ENCODE measurements around the gene TEX2. TPM values are rescaled to one million over a fixed set of nuclear protein-coding genes. Genes with fewer than 3 reads are reported as not detected.
A peak's percentile ranks its signal among the peaks of the same experiment; 100 is the strongest.

TEX2 gene
- polyA plus RNA-seq, 3 donors: 6.5 to 8.7 (median 7.8) TPM

DNA sequence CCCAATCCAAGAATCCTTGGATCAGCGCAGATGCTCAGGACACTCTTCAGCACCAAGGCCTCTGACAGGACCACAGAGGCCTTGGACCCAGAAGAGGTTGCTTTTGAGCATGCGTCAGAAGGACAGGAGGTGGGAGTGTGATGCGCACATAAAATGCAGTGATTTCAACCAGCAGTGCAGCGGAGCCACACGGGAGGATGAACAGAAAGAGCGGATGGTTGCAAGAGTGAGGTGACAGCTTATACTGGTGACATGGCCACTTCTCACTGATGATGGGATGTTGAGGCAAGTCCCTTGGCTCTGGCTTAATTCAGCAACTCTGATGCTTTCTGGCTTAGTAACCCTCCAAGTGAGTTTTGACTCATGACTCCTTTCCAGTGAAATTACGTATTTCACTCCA lies 107.9 kb downstream of the TEX2 start:
- H3K36me3 ChIP-seq (replicated peaks in 1 of 2; ENCODE audit: control insufficient read depth in 1 of 2, insufficient read depth in 2 of 2, low read length in 2 of 2): peaks cover 25 to 86% of the 10 kb centered on the region in 2 donors
- no peaks in the 10 kb centered on the region for H3K79me2 ChIP-seq (ENCODE audit: insufficient read depth, low read length)
- DNase-seq: no peak
- H3K36me3 Mint-ChIP-seq: peaks cover 53 to 62% of the 10 kb centered on the region in 2 donors
- no peak overlapping the region for H2AFZ ChIP-seq (ENCODE audit: insufficient read depth, low read depth, low read length, poor library complexity, severe bottlenecking)
- H4K20me1 ChIP-seq (ENCODE audit: insufficient read depth, low read length): no peaks in the 10 kb centered on the region
- H3K27me3 Mint-ChIP-seq (ENCODE audit: low read depth in 3 of 3): no peaks in the 10 kb centered on the region
- TF ChIP-seq, protein P1, sequence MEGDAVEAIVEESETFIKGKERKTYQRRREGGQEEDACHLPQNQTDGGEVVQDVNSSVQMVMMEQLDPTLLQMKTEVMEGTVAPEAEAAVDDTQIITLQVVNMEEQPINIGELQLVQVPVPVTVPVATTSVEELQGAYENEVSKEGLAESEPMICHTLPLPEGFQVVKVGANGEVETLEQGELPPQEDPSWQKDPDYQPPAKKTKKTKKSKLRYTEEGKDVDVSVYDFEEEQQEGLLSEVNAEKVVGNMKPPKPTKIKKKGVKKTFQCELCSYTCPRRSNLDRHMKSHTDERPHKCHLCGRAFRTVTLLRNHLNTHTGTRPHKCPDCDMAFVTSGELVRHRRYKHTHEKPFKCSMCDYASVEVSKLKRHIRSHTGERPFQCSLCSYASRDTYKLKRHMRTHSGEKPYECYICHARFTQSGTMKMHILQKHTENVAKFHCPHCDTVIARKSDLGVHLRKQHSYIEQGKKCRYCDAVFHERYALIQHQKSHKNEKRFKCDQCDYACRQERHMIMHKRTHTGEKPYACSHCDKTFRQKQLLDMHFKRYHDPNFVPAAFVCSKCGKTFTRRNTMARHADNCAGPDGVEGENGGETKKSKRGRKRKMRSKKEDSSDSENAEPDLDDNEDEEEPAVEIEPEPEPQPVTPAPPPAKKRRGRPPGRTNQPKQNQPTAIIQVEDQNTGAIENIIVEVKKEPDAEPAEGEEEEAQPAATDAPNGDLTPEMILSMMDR (IDR thresholded peaks at IDR 0.05): no peak
- H3K4me2 ChIP-seq (replicated peaks; ENCODE audit: extremely low read depth, low read length, poor library complexity, severe bottlenecking): no peak overlapping the region
- WGBS (ENCODE audit: insufficient coverage): 95% methylated on average over 4 of the region's 7 CpGs
- no peaks in the 10 kb centered on the region for H3K9me3 Mint-ChIP-seq
- peak overlapping the region in 1 of 2 donors; percentile 55 for H3K27ac ChIP-seq (ENCODE audit: low read depth in 1 of 2, low read length in 2 of 2)
- H3K9me3 ChIP-seq (replicated peaks in 1 of 2; ENCODE audit: control insufficient read depth in 1 of 2, insufficient read depth in 1 of 2, low read length in 2 of 2): no peaks in the 10 kb centered on the region
- H3K27ac Mint-ChIP-seq: peak overlapping the region in 5 of 7 donors; percentile 15 to 74 (median 40)
- no peak overlapping the region for H3K4me3 ChIP-seq (replicated peaks in 1 of 3; ENCODE audit: low read depth in 2 of 3, low read length in 3 of 3)
- peaks cover 20 to 26% of the 10 kb centered on the region in 2 donors for H3K4me1 ChIP-seq (ENCODE audit: control insufficient read depth in 1 of 2, insufficient read depth in 2 of 2, low read length in 2 of 2)
- intact Hi-C loops (cut with micrococcal nuclease): no loop called here
- no peaks in the 10 kb centered on the region for H3K27me3 ChIP-seq (ENCODE audit: control insufficient read depth in 2 of 2, insufficient read depth in 2 of 2, low read length in 2 of 2)
- H3K4me1 Mint-ChIP-seq: peaks cover 18% of the 10 kb centered on the region
- H3K4me3 Mint-ChIP-seq: no peak overlapping the region
- H3K9ac ChIP-seq (ENCODE audit: insufficient read depth, low read length, poor library complexity, severe bottlenecking): no peak overlapping the region

DNA sequence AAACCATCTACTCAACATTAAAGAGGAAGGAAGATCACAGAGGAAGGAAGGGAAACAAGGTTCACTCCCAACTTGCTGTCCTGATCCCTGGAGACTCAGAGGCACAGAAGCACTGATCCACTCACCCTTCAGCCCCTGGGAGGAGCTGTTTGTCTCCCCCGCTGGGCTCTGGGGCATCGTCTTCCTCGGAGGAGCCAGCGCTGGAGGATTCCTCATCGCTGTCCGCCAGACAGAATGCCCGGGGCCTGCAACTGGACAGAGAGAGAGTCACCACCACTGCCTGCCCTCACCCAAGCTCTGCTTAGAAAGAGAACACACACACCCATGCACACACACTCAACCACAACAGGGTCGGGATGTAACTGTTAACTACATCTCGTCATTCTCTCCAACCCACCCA lies 108.3 kb downstream of the TEX2 start:
- H3K9me3 ChIP-seq (replicated peaks in 1 of 2; ENCODE audit: control insufficient read depth in 1 of 2, insufficient read depth in 1 of 2, low read length in 2 of 2): no peaks in the 10 kb centered on the region
- peaks cover 18% of the 10 kb centered on the region for H3K4me1 Mint-ChIP-seq
- H3K4me3 Mint-ChIP-seq: no peak overlapping the region
- H3K79me2 ChIP-seq (ENCODE audit: insufficient read depth, low read length): no peaks in the 10 kb centered on the region
- H3K27ac ChIP-seq (ENCODE audit: low read depth in 1 of 2, low read length in 2 of 2): peak overlapping the region; percentile 23 to 55
- H2AFZ ChIP-seq (ENCODE audit: insufficient read depth, low read depth, low read length, poor library complexity, severe bottlenecking): no peak overlapping the region
- no peak overlapping the region for H3K9ac ChIP-seq (ENCODE audit: insufficient read depth, low read length, poor library complexity, severe bottlenecking)
- no peaks in the 10 kb centered on the region for H3K27me3 Mint-ChIP-seq (ENCODE audit: low read depth in 3 of 3)
- TF ChIP-seq, protein P1 (IDR thresholded peaks at IDR 0.05): no peak
- peaks cover 53 to 66% of the 10 kb centered on the region in 2 donors for H3K36me3 Mint-ChIP-seq
- no peak overlapping the region for H3K4me3 ChIP-seq (replicated peaks in 1 of 3; ENCODE audit: low read depth in 2 of 3, low read length in 3 of 3)
- DNase-seq: no peak
- H3K9me3 Mint-ChIP-seq: no peaks in the 10 kb centered on the region
- H4K20me1 ChIP-seq (ENCODE audit: insufficient read depth, low read length): no peaks in the 10 kb centered on the region
- intact Hi-C loops (cut with micrococcal nuclease): loop anchor here in 1 of 2 donors (5.0 kb wide), 1 partner anchor 128 kb away; no protein-coding TSS in a partner anchor
- 90% methylated on average over 9 of the region's 9 CpGs for WGBS (ENCODE audit: insufficient coverage)
- H3K4me1 ChIP-seq (ENCODE audit: control insufficient read depth in 1 of 2, insufficient read depth in 2 of 2, low read length in 2 of 2): peaks cover 22 to 28% of the 10 kb centered on the region in 2 donors
- no peaks in the 10 kb centered on the region for H3K27me3 ChIP-seq (ENCODE audit: control insufficient read depth in 2 of 2, insufficient read depth in 2 of 2, low read length in 2 of 2)
- H3K27ac Mint-ChIP-seq: peak overlapping the region in 4 of 7 donors; percentile 33 to 74 (median 39)
- H3K4me2 ChIP-seq (replicated peaks; ENCODE audit: extremely low read depth, low read length, poor library complexity, severe bottlenecking): no peak overlapping the region
- H3K36me3 ChIP-seq (replicated peaks in 1 of 2; ENCODE audit: control insufficient read depth in 1 of 2, insufficient read depth in 2 of 2, low read length in 2 of 2): peaks cover 25 to 82% of the 10 kb centered on the region in 2 donors

Data from CD14-positive monocyte (primary cell).